ENCODE measurements around the gene TRIM50. TPM values are rescaled to one million over a fixed set of nuclear protein-coding genes. Genes with fewer than 3 reads are reported as not detected.

Gene TRIM50
- total RNA-seq, 1 experiment from 2014 or later = not detected

DNA sequence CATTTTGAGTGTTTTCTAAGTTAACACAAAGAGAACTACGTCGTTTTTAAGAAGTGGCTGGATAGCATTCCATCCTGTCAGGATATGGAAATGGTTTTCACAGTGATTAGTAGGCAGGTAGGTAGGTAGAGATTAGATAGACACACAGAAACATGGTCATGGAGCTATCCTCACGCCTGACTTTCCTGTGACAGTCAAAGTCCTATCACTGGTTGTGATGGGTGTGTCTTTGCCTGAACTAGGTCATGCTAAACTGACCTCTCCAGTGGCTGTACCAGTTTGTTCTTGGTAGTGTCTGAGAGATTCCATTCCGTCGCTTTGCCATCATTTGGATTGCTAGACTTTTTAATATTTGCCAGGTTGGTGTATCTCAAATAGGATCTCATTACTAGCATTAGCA is 28.3 kb upstream of the TRIM50 start:
- TF ChIP-seq, protein P1, sequence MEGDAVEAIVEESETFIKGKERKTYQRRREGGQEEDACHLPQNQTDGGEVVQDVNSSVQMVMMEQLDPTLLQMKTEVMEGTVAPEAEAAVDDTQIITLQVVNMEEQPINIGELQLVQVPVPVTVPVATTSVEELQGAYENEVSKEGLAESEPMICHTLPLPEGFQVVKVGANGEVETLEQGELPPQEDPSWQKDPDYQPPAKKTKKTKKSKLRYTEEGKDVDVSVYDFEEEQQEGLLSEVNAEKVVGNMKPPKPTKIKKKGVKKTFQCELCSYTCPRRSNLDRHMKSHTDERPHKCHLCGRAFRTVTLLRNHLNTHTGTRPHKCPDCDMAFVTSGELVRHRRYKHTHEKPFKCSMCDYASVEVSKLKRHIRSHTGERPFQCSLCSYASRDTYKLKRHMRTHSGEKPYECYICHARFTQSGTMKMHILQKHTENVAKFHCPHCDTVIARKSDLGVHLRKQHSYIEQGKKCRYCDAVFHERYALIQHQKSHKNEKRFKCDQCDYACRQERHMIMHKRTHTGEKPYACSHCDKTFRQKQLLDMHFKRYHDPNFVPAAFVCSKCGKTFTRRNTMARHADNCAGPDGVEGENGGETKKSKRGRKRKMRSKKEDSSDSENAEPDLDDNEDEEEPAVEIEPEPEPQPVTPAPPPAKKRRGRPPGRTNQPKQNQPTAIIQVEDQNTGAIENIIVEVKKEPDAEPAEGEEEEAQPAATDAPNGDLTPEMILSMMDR (IDR thresholded peaks at IDR 0.05; ENCODE audit: insufficient read depth in 1 of 2, low read depth in 1 of 2, low read length in 1 of 2, severe bottlenecking in 1 of 2, unreplicated experiment in 1 of 2) = no peak
- ChIA-PET CTCF (no interaction called here), POLR2A (no interaction called here)
- H3K27ac Mint-ChIP-seq (ENCODE audit: unreplicated experiment) = no peak overlapping the region
- Histone ChIP-seq H3K9me3 (peaks cover 7% of the 10 kb centered on the region; the same call in 1 of the 2 replicates), H3K27me3 (replicated peaks; ENCODE audit: control insufficient read depth, insufficient read depth, low read length) (no peaks in the 10 kb centered on the region), H3K4me1 (0 out of 2 replicates have a peak, but pooled peaks cover 7% of the 10 kb centered on the region), H3K4me3 (ENCODE audit: low read depth, low read length) (no peak overlapping the region), H3K36me3 (ENCODE audit: control insufficient read depth, insufficient read depth, low read length) (no peaks in the 10 kb centered on the region)
- H3K36me3 Mint-ChIP-seq (ENCODE audit: insufficient read depth, unreplicated experiment) = no peaks in the 10 kb centered on the region
- H3K4me1 Mint-ChIP-seq (ENCODE audit: low read depth, unreplicated experiment) = no peaks in the 10 kb centered on the region
- BruUV-seq (replicated peaks) = no TSS peak
- H3K27me3 Mint-ChIP-seq (ENCODE audit: insufficient read depth, unreplicated experiment) = no peaks in the 10 kb centered on the region
- H3K4me3 Mint-ChIP-seq (ENCODE audit: unreplicated experiment) = no peak overlapping the region
- H3K9me3 Mint-ChIP-seq (ENCODE audit: unreplicated experiment) = no peaks in the 10 kb centered on the region
- intact Hi-C loops (cut with micrococcal nuclease; ENCODE audit: unreplicated experiment) = no loop called here
- DNase-seq = no peak

DNA sequence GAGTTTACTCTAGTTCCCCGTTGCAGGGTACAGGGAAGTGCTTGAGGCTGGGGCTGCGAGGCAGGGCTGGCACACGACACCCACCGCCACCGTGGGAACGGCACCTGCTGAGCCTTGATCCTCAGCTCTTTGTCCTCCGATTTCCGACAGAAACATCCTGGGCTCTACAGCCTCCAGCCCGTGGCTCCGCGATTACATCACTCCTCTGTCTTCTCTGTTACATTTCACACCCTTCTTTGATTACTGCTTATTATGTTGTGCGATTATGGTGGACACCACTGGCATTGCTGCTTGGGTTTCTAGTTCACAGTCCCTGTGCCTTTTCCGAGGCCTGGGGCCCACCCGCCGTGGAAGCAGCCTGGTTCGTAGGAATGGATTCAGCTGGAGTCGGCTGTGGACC is 26.9 kb upstream of the TRIM50 start:
- no peak overlapping the region for H3K4me3 ChIP-seq (ENCODE audit: low read depth, low read length)
- ChIA-PET CTCF (no interaction called here), POLR2A (no interaction called here)
- no peaks in the 10 kb centered on the region for H3K36me3 Mint-ChIP-seq (ENCODE audit: insufficient read depth, unreplicated experiment)
- no TSS peak for BruUV-seq (replicated peaks)
- no peak overlapping the region for H3K4me3 Mint-ChIP-seq (ENCODE audit: unreplicated experiment)
- H3K9me3 ChIP-seq = peaks cover 7% of the 10 kb centered on the region; the same call in 1 of the 2 replicates
- H3K4me1 ChIP-seq = 0 out of 2 replicates have a peak, but pooled peaks cover 7% of the 10 kb centered on the region
- H3K27me3 ChIP-seq (replicated peaks; ENCODE audit: control insufficient read depth, insufficient read depth, low read length) = no peaks in the 10 kb centered on the region
- no peak for DNase-seq
- no peaks in the 10 kb centered on the region for H3K4me1 Mint-ChIP-seq (ENCODE audit: low read depth, unreplicated experiment)
- H3K36me3 ChIP-seq (ENCODE audit: control insufficient read depth, insufficient read depth, low read length) = no peaks in the 10 kb centered on the region
- H3K9me3 Mint-ChIP-seq (ENCODE audit: unreplicated experiment) = no peaks in the 10 kb centered on the region
- TF ChIP-seq, protein P1 (IDR thresholded peaks at IDR 0.05; ENCODE audit: insufficient read depth in 1 of 2, low read depth in 1 of 2, low read length in 1 of 2, severe bottlenecking in 1 of 2, unreplicated experiment in 1 of 2) = no peak
- H3K27ac Mint-ChIP-seq (ENCODE audit: unreplicated experiment) = no peak overlapping the region
- no peaks in the 10 kb centered on the region for H3K27me3 Mint-ChIP-seq (ENCODE audit: insufficient read depth, unreplicated experiment)
- intact Hi-C loops (cut with micrococcal nuclease; ENCODE audit: unreplicated experiment) = no loop called here

DNA sequence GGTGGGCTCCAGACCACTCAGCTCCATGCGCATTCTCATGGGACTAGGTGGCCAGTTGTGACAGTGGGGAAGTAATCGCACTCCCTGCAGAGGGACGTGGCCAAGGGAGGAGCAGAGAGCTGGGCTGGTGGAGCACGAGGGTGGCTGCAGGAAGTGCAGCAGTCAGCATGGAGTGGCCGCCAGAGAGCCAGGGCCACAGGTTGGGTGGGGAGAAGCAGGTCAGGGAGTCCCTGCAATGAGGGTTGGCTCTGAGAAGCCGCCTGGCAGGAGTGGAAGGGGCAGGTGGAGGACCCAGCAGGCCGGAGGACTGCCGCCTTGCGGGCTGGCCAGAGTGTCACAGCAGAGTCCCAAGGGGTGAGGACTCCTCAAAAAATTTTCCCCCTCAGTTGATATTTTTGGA is 26.3 kb upstream of the TRIM50 start:
- no peaks in the 10 kb centered on the region for H3K36me3 Mint-ChIP-seq (ENCODE audit: insufficient read depth, unreplicated experiment)
- DNase-seq = no peak
- no peaks in the 10 kb centered on the region for H3K27me3 Mint-ChIP-seq (ENCODE audit: insufficient read depth, unreplicated experiment)
- Histone ChIP-seq H3K4me3 (ENCODE audit: low read depth, low read length) (no peak overlapping the region), H3K36me3 (ENCODE audit: control insufficient read depth, insufficient read depth, low read length) (no peaks in the 10 kb centered on the region), H3K9me3 (peaks cover 7% of the 10 kb centered on the region; the same call in 1 of the 2 replicates), H3K27me3 (replicated peaks; ENCODE audit: control insufficient read depth, insufficient read depth, low read length) (no peaks in the 10 kb centered on the region), H3K4me1 (0 out of 2 replicates have a peak, but pooled peaks cover 7% of the 10 kb centered on the region)
- no peaks in the 10 kb centered on the region for H3K4me1 Mint-ChIP-seq (ENCODE audit: low read depth, unreplicated experiment)
- H3K9me3 Mint-ChIP-seq (ENCODE audit: unreplicated experiment) = no peaks in the 10 kb centered on the region
- no peak overlapping the region for H3K27ac Mint-ChIP-seq (ENCODE audit: unreplicated experiment)
- no TSS peak for BruUV-seq (replicated peaks)
- TF ChIP-seq, protein P1 (IDR thresholded peaks at IDR 0.05; ENCODE audit: insufficient read depth in 1 of 2, low read depth in 1 of 2, low read length in 1 of 2, severe bottlenecking in 1 of 2, unreplicated experiment in 1 of 2) = no peak
- CTCF ChIA-PET = no interaction called here
- POLR2A ChIA-PET = no interaction called here
- intact Hi-C loops (cut with micrococcal nuclease; ENCODE audit: unreplicated experiment) = no loop called here
- no peak overlapping the region for H3K4me3 Mint-ChIP-seq (ENCODE audit: unreplicated experiment)

All from Caco-2 (cell line).